H1 (cell line): ENCODE measurements around the gene RAMP1. TPM values are rescaled to one million over a fixed set of nuclear protein-coding genes. Genes with fewer than 3 reads are reported as not detected.

ENCODE experiments used
- CTCF ChIA-PET: fragments of 300-600 bp; sonication (Branson Sonifier 250); formaldehyde crosslinking; loops from one replicate; lab custom pipeline; 2021; ENCODE audit not compliant: partially characterized antibody; lab: Charles Lee
- POLR2A ChIA-PET: fragments of 300-600 bp; sonication (Branson Sonifier 250); formaldehyde crosslinking; loops from one replicate; lab custom pipeline; 2021; ENCODE audit warnings: inconsistent platforms; ENCODE audit not compliant: partially characterized antibody; lab: Charles Lee
- DNase-seq, 2 experiments: peaks; one replicate each; pipeline versions ENCODE4 v3.0.0 to v3.0.0-alpha.2; 2010 to 2022; ENCODE audit warnings: low spot score in 2 of 2, low read depth in 1 of 2, mixed read lengths in 1 of 2
- FAIRE-seq: peaks from 2 replicates; lab custom pipeline; 2011; peaks lifted over from hg19 to GRCh38; lab: Jason Lieb, UNC
- H2AFZ ChIP-seq: 2 replicates; pipeline ENCODE4 v1.8.1; 2012; ENCODE audit warnings: low read length, inconsistent platforms
- H2AK5ac ChIP-seq: 2 replicates; pipeline ENCODE4 v1.6.1; 2013; ENCODE audit warnings: low read depth, low read length
- H2BK120ac ChIP-seq: replicated peaks from 2 replicates; pipeline ENCODE3; 2013; ENCODE audit warnings: low read depth, low read length, inconsistent platforms
- H2BK12ac ChIP-seq: 2 replicates; pipeline ENCODE4 v1.6.1; 2013; ENCODE audit warnings: low read depth, low read length
- H2BK15ac ChIP-seq: 2 replicates; pipeline ENCODE4 v1.6.1; 2013; ENCODE audit warnings: low read length
- H2BK20ac ChIP-seq: 2 replicates; pipeline ENCODE4 v1.6.1; 2013; ENCODE audit warnings: low read length
- H2BK5ac ChIP-seq: 2 replicates; pipeline ENCODE4 v1.6.1; 2013; ENCODE audit warnings: low read depth, low read length
- H3K14ac ChIP-seq: 2 replicates; pipeline ENCODE4 v1.6.1; 2013; ENCODE audit warnings: inconsistent platforms; ENCODE audit not compliant: insufficient read length
- H3K18ac ChIP-seq: 2 replicates; pipeline ENCODE4 v1.6.1; 2013; ENCODE audit warnings: low read length; ENCODE audit errors: extremely low read depth
- H3K23ac ChIP-seq: 2 replicates; pipeline ENCODE4 v1.6.1; 2013; ENCODE audit warnings: inconsistent platforms; ENCODE audit not compliant: insufficient read length
- H3K23me2 ChIP-seq: 2 replicates; pipeline ENCODE4 v1.6.1; 2013; ENCODE audit warnings: low read depth, low read length
- H3K27ac ChIP-seq: 2 replicates; pipeline ENCODE4 v1.6.1; 2011; ENCODE audit warnings: low read depth, low read length, inconsistent platforms
- H3K27me3 ChIP-seq, 4 experiments: replicated peaks in 1 of 4; 1 replicate in 1 of 4; 2 replicates in 3 of 4; pipeline versions ENCODE4 v1.6.1 to v1.8.1; 2011 to 2013; ENCODE audit warnings: low read length in 3 of 4, mild to moderate bottlenecking in 3 of 4, inconsistent platforms in 2 of 4, mixed read lengths in 2 of 4, moderate library complexity in 1 of 4; ENCODE audit not compliant: control insufficient read depth in 3 of 4, insufficient read depth in 3 of 4; ENCODE audit errors: extremely low read depth in 1 of 4
- H3K36me3 ChIP-seq, 4 experiments: 2 replicates each; pipeline versions ENCODE4 v1.6.1 to v1.8.1; 2011 to 2013; ENCODE audit warnings: mild to moderate bottlenecking in 4 of 4, low read length in 3 of 4, moderate library complexity in 2 of 4, control low read depth in 1 of 4, inconsistent platforms in 1 of 4; ENCODE audit not compliant: insufficient read depth in 4 of 4, control insufficient read depth in 2 of 4
- H3K4ac ChIP-seq: replicated peaks from 2 replicates; pipeline ENCODE3; 2013; ENCODE audit warnings: low read length, low read depth, mixed read lengths, inconsistent platforms; ENCODE audit not compliant: insufficient read length
- H3K4me1 ChIP-seq, 4 experiments: replicated peaks in 1 of 4; 1 replicate in 1 of 4; 2 replicates in 3 of 4; pipeline versions ENCODE4 v1.6.1 to v1.8.1; 2011 to 2013; ENCODE audit warnings: low read length in 3 of 4, inconsistent platforms in 2 of 4, mixed read lengths in 1 of 4; ENCODE audit not compliant: insufficient read depth in 4 of 4, control insufficient read depth in 3 of 4
- H3K4me2 ChIP-seq, 2 experiments: 2 replicates each; pipeline versions ENCODE4 v1.6.1 to v1.8.1; 2011 to 2013; ENCODE audit warnings: low read depth in 2 of 2, low read length in 2 of 2, control low read depth in 1 of 2, inconsistent platforms in 1 of 2, mild to moderate bottlenecking in 1 of 2; ENCODE audit not compliant: insufficient read depth in 1 of 2
- H3K4me3 ChIP-seq, 4 experiments: fragments of 200-600, 300-600 bp in 1 of 4; sonication (generic), shearing (Covaris generic), sonication (Bioruptor Twin) in 1 of 4; 2 replicates each; pipeline versions ENCODE4 v1.5.1 to v1.8.1; 2011 to 2016; ENCODE audit warnings: low read length in 4 of 4, low read depth in 3 of 4, control low read depth in 2 of 4, inconsistent platforms in 2 of 4, mild to moderate bottlenecking in 2 of 4, mixed read lengths in 1 of 4, moderate library complexity in 1 of 4; ENCODE audit not compliant: insufficient read depth in 2 of 4; ENCODE audit errors: extremely low read depth in 1 of 4
- H3K56ac ChIP-seq: replicated peaks from 2 replicates; pipeline ENCODE3; 2013; ENCODE audit warnings: low read depth, mild to moderate bottlenecking, mixed read lengths, low read length, inconsistent platforms; ENCODE audit not compliant: insufficient read length
- H3K79me1 ChIP-seq: 2 replicates; pipeline ENCODE4 v1.6.1; 2013; ENCODE audit warnings: low read depth, low read length, control low read depth
- H3K79me2 ChIP-seq, 2 experiments: 2 replicates each; pipeline versions ENCODE4 v1.6.1 to v1.8.1; 2012 to 2013; ENCODE audit warnings: low read length in 2 of 2, mild to moderate bottlenecking in 2 of 2, inconsistent platforms in 1 of 2; ENCODE audit not compliant: insufficient read depth in 2 of 2, control insufficient read depth in 1 of 2
- H3K9ac ChIP-seq, 4 experiments: replicated peaks in 1 of 4; 1 replicate in 1 of 4; 2 replicates in 3 of 4; pipeline versions ENCODE4 v1.6.1 to v1.8.1; 2011 to 2013; ENCODE audit warnings: low read depth in 3 of 4, low read length in 3 of 4, control low read depth in 2 of 4, mild to moderate bottlenecking in 2 of 4, moderate library complexity in 2 of 4, inconsistent platforms in 1 of 4; ENCODE audit errors: extremely low read depth in 1 of 4
- H3K9me3 ChIP-seq, 2 experiments: 2 replicates each; pipeline versions ENCODE4 v1.6.1 to v1.8.1; 2012 to 2013; ENCODE audit warnings: mild to moderate bottlenecking in 2 of 2, moderate library complexity in 2 of 2, control low read depth in 1 of 2, inconsistent platforms in 1 of 2, low read depth in 1 of 2, low read length in 1 of 2, mixed read lengths in 1 of 2; ENCODE audit not compliant: insufficient read depth in 2 of 2
- H4K20me1 ChIP-seq, 2 experiments: replicated peaks in 1 of 2; 2 replicates each; pipeline versions ENCODE3 to v1.8.1; 2011 to 2013; ENCODE audit warnings: inconsistent platforms in 2 of 2, low read length in 2 of 2, mild to moderate bottlenecking in 1 of 2; ENCODE audit not compliant: insufficient read depth in 2 of 2, control insufficient read depth in 1 of 2
- H4K5ac ChIP-seq: 2 replicates; pipeline ENCODE4 v1.6.1; 2013; ENCODE audit warnings: low read length, low read depth, mixed read lengths, inconsistent platforms; ENCODE audit not compliant: insufficient read length
- H4K8ac ChIP-seq: 2 replicates; pipeline ENCODE4 v1.8.0; 2013; ENCODE audit warnings: mild to moderate bottlenecking, moderate library complexity, low read length, inconsistent platforms; ENCODE audit not compliant: insufficient read depth; ENCODE audit errors: extremely low read depth
- H4K91ac ChIP-seq: replicated peaks from 2 replicates; pipeline ENCODE3; 2013; ENCODE audit warnings: low read length, mixed read lengths, inconsistent platforms; ENCODE audit not compliant: insufficient read length
- ASH2L ChIP-seq: fragments of 200-600, 300-600 bp; sonication (generic); IDR thresholded peaks from one replicate; pipeline ENCODE4 v1.7.1; 2017; ENCODE audit warnings: low read length
- CEBPB ChIP-seq: IDR thresholded peaks from 2 replicates; pipeline ENCODE4 v1.6.1; 2012; ENCODE audit warnings: low read depth, low read length
- CHD2 ChIP-seq: IDR thresholded peaks from 2 replicates; pipeline ENCODE4 v1.6.1; 2012; ENCODE audit warnings: low read length, improper control_type of control experiment
- EP300 ChIP-seq, 2 experiments: IDR thresholded peaks; 1 replicate in 1 of 2; 2 replicates in 1 of 2; pipeline ENCODE4 v1.6.1; 2011 to 2012; ENCODE audit warnings: low read depth in 2 of 2, low read length in 2 of 2, mild to moderate bottlenecking in 2 of 2, borderline replicate concordance in 1 of 2, inconsistent platforms in 1 of 2, moderate library complexity in 1 of 2
- RAD21 ChIP-seq, 2 experiments: IDR thresholded peaks in 1 of 2; conservative IDR thresholded peaks in 1 of 2; 2 replicates each; pipeline ENCODE4 v1.6.1; 2011; ENCODE audit warnings: low read depth in 2 of 2, low read length in 2 of 2, improper control_type of control experiment in 1 of 2, inconsistent platforms in 1 of 2, mild to moderate bottlenecking in 1 of 2, moderate library complexity in 1 of 2
- RNF2 ChIP-seq: fragments of 200-900, 300-1000 bp; sonication (generic); IDR thresholded peaks from 2 replicates; pipeline ENCODE4 v1.7.1; 2016; ENCODE audit warnings: borderline replicate concordance, low read depth, mild to moderate bottlenecking, antibody characterized with exemption, low read length; ENCODE audit not compliant: poor library complexity, severe bottlenecking; ENCODE audit errors: missing control alignments
- SAP30 ChIP-seq: fragments of 300-600 bp; sonication (generic); IDR thresholded peaks from 2 replicates; pipeline ENCODE4 v1.7.1; 2012; ENCODE audit warnings: low read length, moderate library complexity, mild to moderate bottlenecking, inconsistent platforms; ENCODE audit not compliant: insufficient read depth, insufficient replicate concordance
- TAF1 ChIP-seq: IDR thresholded peaks from 2 replicates; pipeline ENCODE4 v1.6.1; 2011; ENCODE audit warnings: mild to moderate bottlenecking, low read depth, low read length
- TBP ChIP-seq: IDR thresholded peaks from 2 replicates; pipeline ENCODE4 v1.6.1; 2011; ENCODE audit warnings: low read depth, low read length, improper control_type of control experiment
- ZNF274 ChIP-seq: IDR thresholded peaks from 2 replicates; pipeline ENCODE4 v1.7.0; 2012; ENCODE audit warnings: low read length, borderline replicate concordance; ENCODE audit errors: extremely low read depth
- WGBS, 2 experiments: shearing (Covaris generic) in 1 of 2; methylation state at CpG; one replicate each; pipeline versions ENCODE4 v1.1.6 to v1.1.7; 2013 to 2015; ENCODE audit warnings: low lambda C conversion rate in 2 of 2, mixed read lengths in 2 of 2, inconsistent platforms in 1 of 2, low coverage in 1 of 2, missing lambda C conversion rate in 1 of 2; ENCODE audit not compliant: insufficient replicate concordance in 2 of 2, insufficient coverage in 1 of 2, insufficient read length in 1 of 2; ENCODE audit errors: extremely low coverage in 1 of 2, missing lambda C conversion rate in 1 of 2; 5-methylcytosine and 5-hydroxymethylcytosine counted together
- polyA plus RNA-seq, 7 experiments: library from polyadenylated mRNA; depleted of rRNA in 3 of 7; stranded (reverse) in 5 of 7; unstranded in 2 of 7; fragments of >200 nt in 5 of 7; fragments of 200-250 nt in 2 of 7; gene quantifications; 1 replicate in 5 of 7; 2 replicates in 1 of 7; 4 replicates in 1 of 7; pipeline versions ENCODE4 v1.2.1 to v1.2.3, GENCODE V29; 2011 to 2013; ENCODE audit warnings: missing spikeins in 2 of 7, mixed read lengths in 2 of 7
- total RNA-seq: library from RNA; stranded (reverse); fragmentation: NEBNext Ultra II Directional; extraction: Animal tissue kit (Norgen Biotek cat#: 25700); gene quantifications from 2 replicates; pipeline ENCODE4 v1.2.1, GENCODE V29; 2021
- TF ChIP-seq, protein P1 (sequence below): IDR thresholded peaks from 2 replicates; pipeline ENCODE4 v1.6.1; 2012; ENCODE audit warnings: inconsistent platforms

RAMP1 gene
- total and polyA plus RNA-seq, 2 of the 8 experiments (the other 6 are each of a cell fraction or from before 2014, with no cell fraction given): 0.65 to 4.3 TPM

DNA sequence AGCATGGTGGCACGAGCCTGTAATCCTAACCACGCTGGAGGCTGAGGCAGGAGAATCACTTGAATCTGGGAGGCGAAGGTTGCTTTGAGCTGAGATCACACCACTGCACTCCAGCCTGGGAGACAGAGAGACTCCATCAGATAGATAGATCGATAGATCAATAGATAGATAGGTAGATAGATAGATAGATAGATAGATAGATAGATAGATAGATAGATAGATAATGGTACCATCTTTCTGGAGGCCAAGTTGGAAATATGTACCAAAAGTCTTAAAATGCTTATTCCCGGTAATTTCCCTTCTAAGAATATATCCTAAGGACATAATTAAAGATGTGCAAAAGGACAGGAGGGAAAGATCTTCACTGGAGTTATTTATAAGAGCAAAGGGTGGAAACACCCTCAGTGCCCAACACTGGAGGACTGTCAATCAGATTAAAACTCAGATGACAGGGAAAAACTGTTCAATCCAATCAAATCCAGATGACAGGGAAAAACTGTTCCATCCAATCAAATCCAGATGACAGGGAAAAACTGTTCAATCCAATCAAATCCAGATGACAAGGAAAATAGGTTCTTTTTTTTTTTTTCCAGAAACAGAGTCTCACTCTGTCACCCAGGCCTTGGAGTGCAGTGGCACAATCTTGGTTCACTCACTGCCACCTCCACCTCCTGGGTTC, 58.4 kb downstream of the RAMP1 start:
- H3K36me3 ChIP-seq: no peaks in the 10 kb centered on the region
- no peaks in the 10 kb centered on the region for H3K79me1 ChIP-seq
- POLR2A ChIA-PET: no interaction called here
- no peak overlapping the region for H4K5ac ChIP-seq
- H3K9ac ChIP-seq: no peak overlapping the region
- H3K27me3 ChIP-seq: no peaks in the 10 kb centered on the region; a peak in 2 of 7 replicates
- no peak overlapping the region for H3K23ac ChIP-seq
- WGBS, 2 experiments: 86% methylated on average over 5 of the region's 5 CpGs; no CpG with 5 or more reads in 1 of the 2 experiments
- no peak overlapping the region for H3K4me2 ChIP-seq
- H2BK20ac ChIP-seq: no peak overlapping the region
- no peaks in the 10 kb centered on the region for H3K23me2 ChIP-seq
- no peak overlapping the region for H2AFZ ChIP-seq
- CTCF ChIA-PET: interaction anchor here (0.7 to 0.9 kb wide), 2 partner anchors 37 to 141 kb away, joined by 3 read pairs; no protein-coding TSS in a partner anchor
- H2BK12ac ChIP-seq: no peak overlapping the region
- H4K20me1 ChIP-seq: peaks cover 0 to 3% of the 10 kb centered on the region in 2 experiments
- H3K9me3 ChIP-seq: no peaks in the 10 kb centered on the region
- no peak overlapping the region for H2BK15ac ChIP-seq
- H3K4ac ChIP-seq: no peak overlapping the region
- no peak overlapping the region for H2BK5ac ChIP-seq
- no peaks in the 10 kb centered on the region for H3K79me2 ChIP-seq
- no peak overlapping the region for H2AK5ac ChIP-seq
- H4K91ac ChIP-seq: no peak overlapping the region
- H3K56ac ChIP-seq: no peak overlapping the region
- no peak overlapping the region for H3K4me3 ChIP-seq
- H3K14ac ChIP-seq: no peak overlapping the region
- FAIRE-seq (no peak), DNase-seq (no peak)
- no peak overlapping the region for H3K18ac ChIP-seq
- no peak overlapping the region for H3K27ac ChIP-seq
- no peak overlapping the region for H4K8ac ChIP-seq
- 0 out of 7 replicates have a peak, but pooled peaks cover 0 to under 1% (median 0%) of the 10 kb centered on the region in 4 experiments for H3K4me1 ChIP-seq
- H2BK120ac ChIP-seq: no peak overlapping the region
- TF ChIP-seq ZNF274: no peak
- no peak for TF ChIP-seq EP300 (IDR thresholded peaks at IDR 0.05; ENCODE audit: borderline replicate concordance in 1 of 2, low read depth in 2 of 2, low read length in 2 of 2)
- TF ChIP-seq CEBPB: no peak
- no peak for TF ChIP-seq TAF1
- TF ChIP-seq RNF2: no peak
- no peak for TF ChIP-seq CHD2
- TF ChIP-seq ASH2L: no peak
- TF ChIP-seq, protein P1, sequence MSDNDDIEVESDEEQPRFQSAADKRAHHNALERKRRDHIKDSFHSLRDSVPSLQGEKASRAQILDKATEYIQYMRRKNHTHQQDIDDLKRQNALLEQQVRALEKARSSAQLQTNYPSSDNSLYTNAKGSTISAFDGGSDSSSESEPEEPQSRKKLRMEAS: no peak
- no peak for TF ChIP-seq SAP30
- no peak for TF ChIP-seq TBP
- TF ChIP-seq RAD21 (IDR thresholded peaks at IDR 0.05 in 1 of 2, conservative IDR thresholded peaks at IDR 0.05 in 1 of 2; ENCODE audit: low read depth in 2 of 2, low read length in 2 of 2): no peak
